ENCODE measurements around the gene MS4A8.

The MS4A8 gene

DNA sequence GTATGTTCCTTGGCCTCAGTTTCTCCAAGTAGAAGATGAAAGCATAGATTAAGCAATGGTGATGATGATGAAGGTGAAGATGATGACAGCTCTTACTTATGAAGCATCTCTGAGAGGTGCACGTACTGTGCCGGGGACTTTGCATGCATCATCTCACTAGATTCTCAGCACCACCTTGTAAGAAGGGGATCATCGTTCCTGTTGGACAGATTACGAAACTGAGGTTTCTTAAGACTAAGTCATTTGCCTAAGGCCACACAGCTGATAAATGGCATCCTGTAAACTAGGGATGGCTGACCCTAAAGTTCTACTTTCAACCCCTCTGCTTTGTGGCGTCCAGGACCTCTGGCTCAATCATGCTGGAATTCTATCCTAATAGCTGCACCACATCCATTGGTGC lies 65.9 kb downstream of the MS4A8 start:
- no peak for DNase-seq

Measured in NCI-H1092 (cell line).